CD4-positive, alpha-beta memory T cell (primary cell): ENCODE measurements around the gene CD27. TPM values are rescaled to one million over a fixed set of nuclear protein-coding genes. Genes with fewer than 3 reads are reported as not detected.

Experiments
- polyA plus RNA-seq, 2 donors: library from polyadenylated mRNA; unstranded; fragments of 300-500 nt; fragmentation: Illumina TruSeq; gene quantifications; one replicate each; pipeline ENCODE4 v1.2.3, GENCODE V29; 2021
- total RNA-seq, 2 experiments: library from RNA; stranded (reverse); gene quantifications; one replicate each; pipeline ENCODE4 v1.2.3, GENCODE V29; 2021

Gene CD27
- total and polyA plus RNA-seq, 4 experiments from 2014 or later = 117 to 402 (median 233) TPM

Other genes with a start within 250 kb of the CD27 start
- 1 to 10 TPM; 4.5 to 5.8 TPM for gene CD9, start 244.6 kb upstream of the CD27 start, total RNA-seq
- gene CD9, start 244.6 kb upstream of the CD27 start, polyA plus RNA-seq = 1 to 10 TPM; 1.4 to 4.4 TPM
- not detected for gene PLEKHG6, start 134.3 kb upstream of the CD27 start, total RNA-seq
- under 1 TPM in 1 of 2 donors, not detected in 1; 0.22 TPM for gene PLEKHG6, start 134.3 kb upstream of the CD27 start, polyA plus RNA-seq
- 10 to 100 TPM; 80.7 to 86.7 TPM for gene TNFRSF1A, start 102.9 kb upstream of the CD27 start, total RNA-seq
- gene TNFRSF1A, start 102.9 kb upstream of the CD27 start, polyA plus RNA-seq = 10 to 100 TPM; 14.5 to 36.4 TPM
- gene SCNN1A, start 69.4 kb upstream of the CD27 start, total RNA-seq = 1 to 10 TPM in 1 of 2 experiments, under 1 TPM in 1; 0.67 to 1.3 TPM
- gene SCNN1A, start 69.4 kb upstream of the CD27 start, polyA plus RNA-seq = under 1 TPM; 0.24 to 0.53 TPM
- gene LTBR, start 60.8 kb upstream of the CD27 start, total RNA-seq = 1 to 10 TPM; 1.1 to 1.3 TPM
- gene LTBR, start 60.8 kb upstream of the CD27 start, polyA plus RNA-seq = not detected
- 10 to 100 TPM; 66.4 to 66.9 TPM for gene TAPBPL, start 7.1 kb downstream of the CD27 start, total RNA-seq
- 100 to 1,000 TPM; 102 to 116 TPM for gene TAPBPL, start 7.1 kb downstream of the CD27 start, polyA plus RNA-seq
- 100 to 1,000 TPM in 1 of 2 experiments, 10 to 100 TPM in 1; 97.7 to 101 TPM for gene VAMP1, start 25.7 kb downstream of the CD27 start, total RNA-seq
- gene VAMP1, start 25.7 kb downstream of the CD27 start, polyA plus RNA-seq = 10 to 100 TPM; 10.3 to 12.1 TPM
- gene MRPL51, start 48.3 kb downstream of the CD27 start, total RNA-seq = 10 to 100 TPM; 85.1 to 89.2 TPM
- gene MRPL51, start 48.3 kb downstream of the CD27 start, polyA plus RNA-seq = 100 to 1,000 TPM; 199 to 205 TPM
- gene NCAPD2, start 49.1 kb downstream of the CD27 start, total RNA-seq = 10 to 100 TPM; 38.1 to 39.8 TPM
- gene NCAPD2, start 49.1 kb downstream of the CD27 start, polyA plus RNA-seq = 10 to 100 TPM; 15.7 to 29.0 TPM
- gene GAPDH, start 89.6 kb downstream of the CD27 start, total RNA-seq = 100 to 1,000 TPM; 474 to 495 TPM
- gene GAPDH, start 89.6 kb downstream of the CD27 start, polyA plus RNA-seq = 1,000 to 10,000 TPM; 1,831 to 2,185 TPM
- 10 to 100 TPM; 58.7 to 60.4 TPM for gene IFFO1, start 111.1 kb downstream of the CD27 start, total RNA-seq
- gene IFFO1, start 111.1 kb downstream of the CD27 start, polyA plus RNA-seq = 10 to 100 TPM in 1 of 2 donors, 1 to 10 TPM in 1; 3.7 to 12.5 TPM
- 10 to 100 TPM; 87.6 to 87.7 TPM for gene NOP2, start 123.3 kb downstream of the CD27 start, total RNA-seq
- gene NOP2, start 123.3 kb downstream of the CD27 start, polyA plus RNA-seq = 10 to 100 TPM; 15.5 to 43.2 TPM
- 100 to 1,000 TPM; 246 to 255 TPM for gene CHD4, start 162.4 kb downstream of the CD27 start, total RNA-seq
- 10 to 100 TPM; 13.3 to 64.6 TPM for gene CHD4, start 162.4 kb downstream of the CD27 start, polyA plus RNA-seq
- gene LPAR5, start 191.0 kb downstream of the CD27 start, total RNA-seq = 10 to 100 TPM; 10.2 to 11.1 TPM
- 10 to 100 TPM in 1 of 2 donors, 1 to 10 TPM in 1; 5.4 to 11.9 TPM for gene LPAR5, start 191.0 kb downstream of the CD27 start, polyA plus RNA-seq
- gene ACRBP, start 202.5 kb downstream of the CD27 start, total RNA-seq = 10 to 100 TPM; 13.9 to 16.3 TPM
- under 1 TPM in 1 of 2 donors, not detected in 1; 0.25 TPM for gene ACRBP, start 202.5 kb downstream of the CD27 start, polyA plus RNA-seq
- 10 to 100 TPM; 82.3 to 83.5 TPM for gene ING4, start 218.2 kb downstream of the CD27 start, total RNA-seq
- gene ING4, start 218.2 kb downstream of the CD27 start, polyA plus RNA-seq = 100 to 1,000 TPM in 1 of 2 donors, 10 to 100 TPM in 1; 73.0 to 122 TPM
- gene ZNF384, start 244.4 kb downstream of the CD27 start, total RNA-seq = 10 to 100 TPM; 88.6 to 88.7 TPM
- gene ZNF384, start 244.4 kb downstream of the CD27 start, polyA plus RNA-seq = 10 to 100 TPM; 14.4 to 45.8 TPM